Immature natural killer cell (primary cell): ENCODE results near the gene PSRC1. TPM values are rescaled to one million over a fixed set of nuclear protein-coding genes. Genes with fewer than 3 reads are reported as not detected.

Source experiments
- DNase-seq, 3 donors: peaks; one replicate each; pipeline ENCODE4 v3.0.0; 2022; ENCODE audit warnings: mixed read lengths in 1 of 3
- H3K27ac Mint-ChIP-seq, 6 donors: one replicate each; pipeline ENCODE4 v1.8.0; 2020; ENCODE audit warnings: mixed read lengths in 6 of 6, mild to moderate bottlenecking in 5 of 6, inconsistent platforms in 4 of 6, moderate library complexity in 3 of 6
- H3K27me3 Mint-ChIP-seq, 3 donors: one replicate each; pipeline ENCODE4 v1.8.0; 2020 to 2021; ENCODE audit warnings: low read depth in 3 of 3, mild to moderate bottlenecking in 3 of 3, mixed read lengths in 3 of 3, moderate library complexity in 3 of 3, inconsistent platforms in 1 of 3
- H3K36me3 Mint-ChIP-seq, 3 donors: one replicate each; pipeline ENCODE4 v1.8.0; 2020; ENCODE audit warnings: mixed read lengths in 3 of 3, inconsistent platforms in 2 of 3, mild to moderate bottlenecking in 2 of 3
- H3K4me1 Mint-ChIP-seq, 2 donors: one replicate each; pipeline ENCODE4 v1.8.0; 2020; ENCODE audit warnings: inconsistent platforms in 2 of 2, mild to moderate bottlenecking in 2 of 2, mixed read lengths in 2 of 2, moderate library complexity in 1 of 2
- H3K4me3 Mint-ChIP-seq, 5 donors: one replicate each; pipeline ENCODE4 v1.8.0; 2020; ENCODE audit warnings: mild to moderate bottlenecking in 5 of 5, mixed read lengths in 5 of 5, inconsistent platforms in 3 of 5, moderate library complexity in 3 of 5
- H3K9me3 Mint-ChIP-seq, 6 donors: one replicate each; pipeline ENCODE4 v1.8.0; 2020; ENCODE audit warnings: mild to moderate bottlenecking in 6 of 6, mixed read lengths in 6 of 6, inconsistent platforms in 4 of 6, moderate library complexity in 3 of 6
- polyA plus RNA-seq, 3 donors: library from polyadenylated mRNA; unstranded; fragments of 300-500 nt; fragmentation: Illumina TruSeq; gene quantifications; one replicate each; pipeline ENCODE4 v1.2.3, GENCODE V29; 2021

The PSRC1 gene
- under 1 TPM in 2 of 3 donors, not detected in 1; 0.69 to 0.87 TPM for polyA plus RNA-seq

GRCh38 chr1:109282952-109283747 lies at the start of gene PSRC1:
Gene PSRC1 (minus strand): TSS chr1:109283145.
- peak within 1 kb of the TSS; percentile 71 to 96 (median 89) for H3K27ac Mint-ChIP-seq
- peak within 1 kb of the TSS; percentile 89 to 99 (median 95) for H3K4me3 Mint-ChIP-seq
- peaks cover 0 to 4% (median 0%) of the 10 kb centered on the region in 3 donors for H3K36me3 Mint-ChIP-seq
- H3K4me1 Mint-ChIP-seq: peaks cover 16 to 26% of the 10 kb centered on the region in 2 donors
- H3K9me3 Mint-ChIP-seq: no peaks in the 10 kb centered on the region
- DNase-seq: peak; percentile 88 to 89 (median 89)
- peaks cover 0 to 9% (median 0%) of the 10 kb centered on the region in 3 donors for H3K27me3 Mint-ChIP-seq

DNA sequence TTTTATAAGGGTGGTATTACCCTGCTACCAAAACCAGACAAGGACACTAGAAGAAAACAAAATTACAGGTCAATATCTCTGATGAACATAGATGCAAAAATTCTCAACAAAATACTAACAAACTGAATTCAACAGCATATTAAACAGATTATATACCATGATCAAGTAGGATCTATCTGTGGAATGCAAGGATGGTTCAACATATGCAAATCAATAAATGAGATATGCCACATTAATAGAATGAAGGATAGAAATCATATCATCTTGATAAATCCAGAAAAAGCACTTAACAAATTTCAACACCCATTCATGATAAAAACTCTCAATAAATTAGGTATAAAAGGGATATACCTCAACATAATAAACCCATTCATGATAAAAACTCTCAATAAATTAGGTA lies 48.2 kb upstream of the PSRC1 start:
- H3K4me3 Mint-ChIP-seq: no peak overlapping the region
- H3K9me3 Mint-ChIP-seq: peaks cover 5 to 23% (median 17%) of the 10 kb centered on the region in 6 donors

DNA sequence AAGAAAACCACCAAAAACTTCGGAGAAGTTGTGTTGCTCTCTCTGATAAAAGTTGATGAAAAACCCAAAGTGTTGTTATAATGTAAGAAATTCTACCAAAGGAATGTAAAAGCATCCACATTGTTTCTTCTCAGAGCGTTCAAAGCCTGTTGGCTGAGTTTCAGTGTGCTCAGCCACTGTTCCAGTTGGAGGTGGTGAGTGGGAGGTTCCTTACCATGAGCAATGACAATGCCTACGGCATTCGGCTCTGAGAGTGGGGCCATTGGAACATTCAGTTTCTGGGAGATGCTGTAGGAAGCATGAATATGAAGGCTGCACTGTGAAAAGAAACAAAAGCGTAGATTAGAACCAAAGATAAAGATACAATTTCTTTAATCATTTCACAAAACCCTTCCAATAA lies 44.3 kb upstream of the PSRC1 start:
- H3K4me1 Mint-ChIP-seq: no peaks in the 10 kb centered on the region
- H3K27ac Mint-ChIP-seq: no peak overlapping the region
- peaks cover 9 to 15% (median 11%) of the 10 kb centered on the region in 3 donors for H3K36me3 Mint-ChIP-seq
- H3K4me3 Mint-ChIP-seq: no peak overlapping the region
- DNase-seq: no peak
- H3K27me3 Mint-ChIP-seq: peaks cover 2 to 9% (median 4%) of the 10 kb centered on the region in 3 donors
- peaks cover 5 to 23% (median 17%) of the 10 kb centered on the region in 6 donors for H3K9me3 Mint-ChIP-seq

More for the DNA sequence above, 48.2 kb upstream of the PSRC1 start:
- H3K36me3 Mint-ChIP-seq: peaks cover 12 to 16% (median 15%) of the 10 kb centered on the region in 3 donors
- no peak overlapping the region for H3K27ac Mint-ChIP-seq
- H3K27me3 Mint-ChIP-seq: peaks cover 0 to 6% (median 4%) of the 10 kb centered on the region in 3 donors
- H3K4me1 Mint-ChIP-seq: no peaks in the 10 kb centered on the region
- DNase-seq: no peak

- peaks cover 0 to 1% (median 0%) of the 10 kb centered on the region in 6 donors for H3K9me3 Mint-ChIP-seq
- H3K27ac Mint-ChIP-seq: no peak overlapping the region
- no peaks in the 10 kb centered on the region for H3K4me1 Mint-ChIP-seq
- H3K4me3 Mint-ChIP-seq: no peak overlapping the region
- no peaks in the 10 kb centered on the region for H3K36me3 Mint-ChIP-seq
- no peak for DNase-seq
- peaks cover 2 to 9% (median 4%) of the 10 kb centered on the region in 3 donors for H3K27me3 Mint-ChIP-seq
Measured at GRCh38 chr1:109322974-109323373, 40.0 kb upstream of the PSRC1 start.

- H3K4me3 Mint-ChIP-seq: no peak overlapping the region
- no peak overlapping the region for H3K27ac Mint-ChIP-seq
- no peaks in the 10 kb centered on the region for H3K36me3 Mint-ChIP-seq
- peaks cover 0 to 1% (median 0%) of the 10 kb centered on the region in 6 donors for H3K9me3 Mint-ChIP-seq
- H3K27me3 Mint-ChIP-seq: peaks cover 0 to 6% (median 2%) of the 10 kb centered on the region in 3 donors
- DNase-seq: no peak
- H3K4me1 Mint-ChIP-seq: no peaks in the 10 kb centered on the region
Measured at GRCh38 chr1:109319114-109319513, 36.2 kb upstream of the PSRC1 start.

GRCh38 chr1:109316506-109316905 lies 33.6 kb upstream of the PSRC1 start:
- Mint-ChIP-seq H3K36me3 (no peaks in the 10 kb centered on the region), H3K4me3 (no peak overlapping the region), H3K27ac (no peak overlapping the region), H3K4me1 (no peaks in the 10 kb centered on the region), H3K27me3 (peaks cover 0 to 8% (median 2%) of the 10 kb centered on the region in 3 donors), H3K9me3 (peaks cover 0 to 1% (median 0%) of the 10 kb centered on the region in 6 donors)
- no peak for DNase-seq

- no peak for DNase-seq
- Mint-ChIP-seq H3K36me3 (no peaks in the 10 kb centered on the region), H3K27me3 (peaks cover 0 to 8% (median under 1%) of the 10 kb centered on the region in 3 donors), H3K4me1 (no peaks in the 10 kb centered on the region), H3K4me3 (no peak overlapping the region), H3K27ac (no peak overlapping the region), H3K9me3 (no peaks in the 10 kb centered on the region)
Measured at GRCh38 chr1:109315288-109315687, 32.3 kb upstream of the PSRC1 start.

DNA sequence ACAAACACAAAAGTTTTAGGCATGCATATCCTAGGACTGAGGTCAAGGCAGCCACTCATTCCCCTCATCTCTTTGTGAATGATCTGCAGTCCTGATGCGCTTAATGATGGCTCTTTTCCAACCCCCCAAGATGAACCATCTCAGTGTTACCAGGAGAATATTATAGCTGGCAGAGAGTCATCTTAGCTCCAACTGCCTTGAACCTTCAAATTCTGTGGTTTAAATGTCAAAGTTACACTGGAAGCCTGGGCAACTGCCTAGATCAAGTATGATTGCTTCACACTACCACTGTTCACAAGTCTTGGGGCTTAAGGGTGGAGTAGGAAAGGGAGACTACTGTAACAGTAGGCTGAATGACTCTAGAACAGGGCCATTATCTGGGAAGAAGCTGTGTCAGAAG lies 31.9 kb upstream of the PSRC1 start:
- no peaks in the 10 kb centered on the region for H3K4me1 Mint-ChIP-seq
- peaks cover 0 to 8% (median 2%) of the 10 kb centered on the region in 3 donors for H3K27me3 Mint-ChIP-seq
- no peaks in the 10 kb centered on the region for H3K36me3 Mint-ChIP-seq
- H3K9me3 Mint-ChIP-seq: no peaks in the 10 kb centered on the region
- no peak overlapping the region for H3K4me3 Mint-ChIP-seq
- H3K27ac Mint-ChIP-seq: no peak overlapping the region
- DNase-seq: no peak

DNA sequence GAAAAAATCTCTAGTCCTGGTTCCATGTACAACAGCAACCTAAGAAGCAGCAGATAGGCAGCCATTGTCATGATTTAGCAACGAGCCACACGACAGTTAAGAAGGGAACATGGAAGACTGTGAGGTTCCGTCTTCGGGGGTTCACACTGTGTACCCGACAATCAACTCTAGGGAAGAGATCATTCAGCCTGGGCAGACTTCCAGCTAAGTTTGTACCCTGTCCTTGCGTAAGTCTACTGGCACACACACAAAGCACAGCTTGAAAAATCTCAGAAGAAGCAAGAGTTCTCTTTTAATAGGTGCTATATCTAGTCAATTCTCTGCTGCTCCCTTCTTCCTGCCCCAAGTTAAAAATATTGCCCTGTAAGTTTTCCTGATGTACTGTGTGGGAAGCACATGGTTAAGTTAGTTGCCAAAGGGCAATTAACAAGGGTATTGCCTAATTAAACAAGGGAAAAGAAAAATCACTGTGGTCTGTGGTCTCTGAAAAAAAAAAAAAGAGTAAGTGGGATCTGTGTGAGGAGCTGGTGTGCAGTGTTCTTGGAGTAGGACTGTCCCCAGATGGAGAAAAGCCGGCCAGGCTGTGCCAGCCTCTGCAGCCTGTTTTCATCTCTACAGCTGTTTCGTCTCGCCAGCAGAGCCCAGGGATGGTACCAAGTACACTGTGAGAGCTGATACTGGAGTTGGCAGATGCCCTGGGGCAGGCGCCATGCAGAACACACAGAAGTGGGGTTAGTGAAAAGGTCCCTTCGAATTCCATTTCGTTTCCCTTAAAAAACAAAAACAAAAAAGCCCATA lies 30.2 kb upstream of the PSRC1 start:
- no peaks in the 10 kb centered on the region for H3K4me1 Mint-ChIP-seq
- H3K27me3 Mint-ChIP-seq: peaks cover 0 to 10% (median 3%) of the 10 kb centered on the region in 3 donors
- no peak overlapping the region for H3K27ac Mint-ChIP-seq
- no peaks in the 10 kb centered on the region for H3K9me3 Mint-ChIP-seq
- no peaks in the 10 kb centered on the region for H3K36me3 Mint-ChIP-seq
- H3K4me3 Mint-ChIP-seq: no peak overlapping the region
- no peak for DNase-seq

DNA sequence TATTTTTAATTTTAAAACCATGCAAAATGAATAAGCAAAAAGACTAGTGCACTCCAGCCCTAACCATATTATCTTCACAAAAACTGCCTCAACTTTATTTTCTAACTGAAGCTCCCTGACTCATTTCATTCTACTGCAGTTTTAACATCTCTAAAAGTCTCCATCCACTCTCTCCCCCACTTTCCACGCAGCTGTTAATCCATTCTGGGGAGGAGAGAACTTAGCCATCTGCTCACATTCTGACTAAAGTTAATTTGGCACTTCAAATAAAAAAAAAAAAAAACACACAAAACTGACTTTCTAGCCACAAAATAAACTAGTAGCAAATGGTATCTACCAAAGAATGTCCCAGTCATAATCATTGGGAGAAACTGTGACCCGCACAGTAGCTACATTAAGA lies 29.3 kb upstream of the PSRC1 start:
- Mint-ChIP-seq H3K36me3 (no peaks in the 10 kb centered on the region), H3K4me1 (no peaks in the 10 kb centered on the region), H3K4me3 (no peak overlapping the region), H3K9me3 (no peaks in the 10 kb centered on the region), H3K27me3 (peaks cover 0 to 12% (median 3%) of the 10 kb centered on the region in 3 donors), H3K27ac (no peak overlapping the region)
- DNase-seq: no peak

DNA sequence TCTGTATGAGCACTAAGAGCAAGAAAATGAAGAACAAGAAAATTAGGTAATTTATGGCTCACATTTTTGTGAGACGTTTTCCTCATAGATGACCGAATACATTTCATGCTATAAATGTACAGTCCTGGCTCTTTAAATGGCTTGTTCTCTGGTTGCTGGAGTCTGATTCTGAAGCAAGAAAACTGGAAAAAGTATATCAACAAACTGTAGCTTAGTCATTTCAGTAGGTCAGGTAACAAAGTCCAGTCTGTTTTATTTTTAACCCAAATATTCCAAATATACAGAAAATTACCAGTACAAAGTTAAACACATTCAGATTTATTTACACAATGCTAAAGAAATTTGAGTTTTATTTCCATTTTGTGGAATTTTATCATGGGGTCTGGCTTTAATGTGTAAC lies 26.4 kb upstream of the PSRC1 start:
- no peaks in the 10 kb centered on the region for H3K4me1 Mint-ChIP-seq
- H3K27ac Mint-ChIP-seq: no peak overlapping the region
- peaks cover 0 to 12% (median 5%) of the 10 kb centered on the region in 3 donors for H3K27me3 Mint-ChIP-seq
- no peaks in the 10 kb centered on the region for H3K9me3 Mint-ChIP-seq
- no peak overlapping the region for H3K4me3 Mint-ChIP-seq
- DNase-seq: no peak
- no peaks in the 10 kb centered on the region for H3K36me3 Mint-ChIP-seq

DNA sequence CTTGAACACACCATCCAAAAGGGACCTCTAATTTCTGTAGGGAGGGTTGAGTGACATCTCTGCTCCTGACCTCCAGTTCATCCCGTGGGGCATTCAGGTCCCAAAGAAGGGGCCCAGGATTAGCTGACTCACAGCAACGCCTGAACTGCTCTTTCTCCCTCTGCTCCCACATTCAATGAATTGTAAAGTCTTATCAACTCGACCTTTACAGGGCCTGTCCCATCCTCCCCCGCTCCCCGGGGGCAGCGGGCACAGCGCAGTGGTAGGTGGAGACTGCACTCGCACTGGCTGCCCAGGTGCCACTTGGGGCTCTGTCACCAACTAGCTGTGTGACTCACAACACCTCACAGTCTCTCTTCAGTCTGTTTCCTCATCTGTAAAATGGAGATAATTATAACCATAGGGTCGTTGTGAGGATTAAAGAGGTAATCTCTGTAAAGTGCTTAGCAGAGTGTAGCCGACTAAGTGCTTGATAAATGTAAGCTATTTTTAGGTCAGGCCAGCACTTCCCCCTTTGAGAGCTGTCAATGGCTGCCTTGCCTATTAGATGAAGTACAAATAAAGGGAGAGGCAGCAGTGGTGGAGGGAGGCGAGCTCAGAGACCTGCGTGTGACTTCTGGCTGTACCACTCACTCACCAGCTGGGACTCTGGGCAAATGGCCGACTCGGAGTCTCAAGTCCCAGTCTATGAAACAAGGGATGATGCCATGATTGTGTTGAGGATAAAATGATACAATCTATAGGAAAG lies 24.5 kb upstream of the PSRC1 start:
- H3K9me3 Mint-ChIP-seq: no peaks in the 10 kb centered on the region
- no peak for DNase-seq
- no peaks in the 10 kb centered on the region for H3K36me3 Mint-ChIP-seq
- no peak overlapping the region for H3K27ac Mint-ChIP-seq
- no peaks in the 10 kb centered on the region for H3K4me1 Mint-ChIP-seq
- no peak overlapping the region for H3K4me3 Mint-ChIP-seq
- peaks cover 0 to 7% (median 5%) of the 10 kb centered on the region in 3 donors for H3K27me3 Mint-ChIP-seq

GRCh38 chr1:109306832-109307273 lies 23.9 kb upstream of the PSRC1 start, which contains the start of gene MYBPHL:
Gene MYBPHL (minus strand): TSS chr1:109307011. CDS start chr1:109306991, 20 bp downstream.
- DNase-seq: no peak
- Mint-ChIP-seq H3K4me1 (no peaks in the 10 kb centered on the region), H3K9me3 (no peaks in the 10 kb centered on the region), H3K36me3 (no peaks in the 10 kb centered on the region), H3K4me3 (no peak within 1 kb of the TSS), H3K27me3 (peaks cover 0 to 7% (median 5%) of the 10 kb centered on the region in 3 donors), H3K27ac (no peak within 1 kb of the TSS)
